ELR (cell line): ENCODE measurements around the gene EYS.
"Not testable (repeated sequence)": the region's sequence is repeated elsewhere in the genome, so short reads cannot be mapped to it uniquely, and the experiment has no call there.

Experiments used
- DNase-seq: peaks from one replicate; pipeline ENCODE4 v3.0.0-alpha.2; 2015; ENCODE audit warnings: low read depth

EYS gene

GRCh38 chr6:65633501-65633900, 73.5 kb downstream of the EYS start:
- no peak for DNase-seq

GRCh38 chr6:65631711-65632110, 75.3 kb downstream of the EYS start:
- no peak for DNase-seq

GRCh38 chr6:65627434-65627999, 79.5 kb downstream of the EYS start:
- not testable (repeated sequence) for DNase-seq

GRCh38 chr6:65627015-65627414, 80.0 kb downstream of the EYS start:
- DNase-seq, result no peak

GRCh38 chr6:65623566-65623965, 83.5 kb downstream of the EYS start:
- DNase-seq, result no peak

GRCh38 chr6:65610746-65611145, 96.3 kb downstream of the EYS start:
- no peak for DNase-seq

- no peak for DNase-seq
These were observed 111.5 kb downstream of the EYS start for GRCh38 chr6:65595540-65595939.

GRCh38 chr6:65570340-65570739, 136.7 kb downstream of the EYS start:
- DNase-seq, result no peak

- no peak for DNase-seq
These were observed 137.5 kb downstream of the EYS start for GRCh38 chr6:65569505-65569904.

- not testable (repeated sequence) for DNase-seq
These were observed 138.0 kb downstream of the EYS start for GRCh38 chr6:65569056-65569455.

GRCh38 chr6:65566117-65566516, 140.9 kb downstream of the EYS start:
- no peak for DNase-seq

- no peak for DNase-seq
These were observed 149.0 kb downstream of the EYS start for GRCh38 chr6:65558071-65558470.

GRCh38 chr6:65557224-65557623, 149.8 kb downstream of the EYS start:
- DNase-seq, result no peak

GRCh38 chr6:65546894-65547293, 160.1 kb downstream of the EYS start:
- DNase-seq, result no peak

- no peak for DNase-seq
These were observed 161.1 kb downstream of the EYS start for GRCh38 chr6:65545920-65546319.

- no peak for DNase-seq
These were observed 168.4 kb downstream of the EYS start for GRCh38 chr6:65538644-65539043.

- DNase-seq, result no peak
These were observed 169.4 kb downstream of the EYS start for GRCh38 chr6:65537600-65537999.

GRCh38 chr6:65531533-65531932, 175.5 kb downstream of the EYS start:
- DNase-seq, result no peak

GRCh38 chr6:65524232-65524631, 182.8 kb downstream of the EYS start:
- no peak for DNase-seq

- no peak for DNase-seq
These were observed 201.3 kb downstream of the EYS start for GRCh38 chr6:65505736-65506135.

- no peak for DNase-seq
These were observed 206.0 kb downstream of the EYS start for GRCh38 chr6:65501045-65501444.

- DNase-seq, result not testable (repeated sequence)
These were observed 223.4 kb downstream of the EYS start for GRCh38 chr6:65483652-65484051.

- DNase-seq, result no peak
These were observed 237.4 kb downstream of the EYS start for GRCh38 chr6:65469650-65470049.

- DNase-seq, result no peak
These were observed 238.7 kb downstream of the EYS start for GRCh38 chr6:65468307-65468706.

GRCh38 chr6:65461121-65461520, 245.9 kb downstream of the EYS start:
- DNase-seq, result no peak
